Endothelial cell (in vitro differentiated cells): Measurements from ENCODE around the gene DSTN. TPM values are rescaled to one million over a fixed set of nuclear protein-coding genes. Genes with fewer than 3 reads are reported as not detected.
A peak's percentile ranks its signal among the peaks of the same experiment; 100 is the strongest.

Experiments used
- DNase-seq: peaks from one replicate; pipeline ENCODE4 v3.0.0; 2021; ENCODE audit warnings: low spot score
- H3K27ac Mint-ChIP-seq: one replicate; pipeline ENCODE4 v1.8.0; 2021; ENCODE audit warnings: mixed read lengths, inconsistent platforms; ENCODE audit not compliant: unreplicated experiment
- H3K27me3 Mint-ChIP-seq: one replicate; pipeline ENCODE4 v1.8.0; 2021; ENCODE audit warnings: mild to moderate bottlenecking, moderate library complexity, mixed read lengths, inconsistent platforms; ENCODE audit not compliant: unreplicated experiment
- H3K36me3 Mint-ChIP-seq: one replicate; pipeline ENCODE4 v1.8.0; 2021; ENCODE audit warnings: mild to moderate bottlenecking, low read depth, mixed read lengths, inconsistent platforms; ENCODE audit not compliant: unreplicated experiment
- H3K4me1 Mint-ChIP-seq: one replicate; pipeline ENCODE4 v1.8.0; 2021; ENCODE audit warnings: mild to moderate bottlenecking, mixed read lengths, inconsistent platforms; ENCODE audit not compliant: unreplicated experiment
- H3K4me3 Mint-ChIP-seq: one replicate; pipeline ENCODE4 v1.8.0; 2021; ENCODE audit warnings: mild to moderate bottlenecking, mixed read lengths, inconsistent platforms; ENCODE audit not compliant: unreplicated experiment
- H3K9me3 Mint-ChIP-seq: one replicate; pipeline ENCODE4 v1.8.0; 2021; ENCODE audit warnings: mixed read lengths, inconsistent platforms; ENCODE audit not compliant: unreplicated experiment
- total RNA-seq: library from RNA; stranded (reverse); fragmentation: NEBNext Ultra II Directional; extraction: Animal tissue kit (Norgen Biotek cat#: 25700); gene quantifications from one replicate; pipeline ENCODE4 v1.2.1, GENCODE V29; 2021; ENCODE audit not compliant: unreplicated experiment
- TF ChIP-seq, protein P1 (sequence below): fragments of 200-600 bp; sonication (generic); IDR thresholded peaks from one replicate; pipeline ENCODE4 v1.5.0; 2021; ENCODE audit warnings: antibody characterized with exemption; ENCODE audit not compliant: unreplicated experiment

Gene DSTN
- total RNA-seq, 1 donor from 2014 or later: 142 TPM

DNA sequence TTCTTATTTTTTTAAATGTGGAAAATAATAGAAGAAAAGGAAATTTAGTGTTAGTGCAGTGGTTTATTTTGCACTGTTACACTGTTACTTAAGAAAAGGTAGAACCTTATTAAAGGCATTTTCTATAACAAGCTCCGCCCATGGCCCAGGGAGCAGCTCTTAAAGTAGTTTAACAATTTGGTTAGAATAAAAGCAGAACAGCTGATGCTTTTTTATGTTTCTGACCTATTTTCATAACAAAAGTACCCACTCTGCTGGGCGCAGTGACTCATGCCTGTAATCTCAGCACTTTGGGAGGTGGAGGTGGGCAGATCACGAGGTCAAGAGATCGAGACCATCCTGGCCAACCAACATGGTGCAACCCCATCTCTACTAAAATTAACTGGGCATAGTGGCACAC lies 32.6 kb downstream of the DSTN start:
- TF ChIP-seq, protein P1, sequence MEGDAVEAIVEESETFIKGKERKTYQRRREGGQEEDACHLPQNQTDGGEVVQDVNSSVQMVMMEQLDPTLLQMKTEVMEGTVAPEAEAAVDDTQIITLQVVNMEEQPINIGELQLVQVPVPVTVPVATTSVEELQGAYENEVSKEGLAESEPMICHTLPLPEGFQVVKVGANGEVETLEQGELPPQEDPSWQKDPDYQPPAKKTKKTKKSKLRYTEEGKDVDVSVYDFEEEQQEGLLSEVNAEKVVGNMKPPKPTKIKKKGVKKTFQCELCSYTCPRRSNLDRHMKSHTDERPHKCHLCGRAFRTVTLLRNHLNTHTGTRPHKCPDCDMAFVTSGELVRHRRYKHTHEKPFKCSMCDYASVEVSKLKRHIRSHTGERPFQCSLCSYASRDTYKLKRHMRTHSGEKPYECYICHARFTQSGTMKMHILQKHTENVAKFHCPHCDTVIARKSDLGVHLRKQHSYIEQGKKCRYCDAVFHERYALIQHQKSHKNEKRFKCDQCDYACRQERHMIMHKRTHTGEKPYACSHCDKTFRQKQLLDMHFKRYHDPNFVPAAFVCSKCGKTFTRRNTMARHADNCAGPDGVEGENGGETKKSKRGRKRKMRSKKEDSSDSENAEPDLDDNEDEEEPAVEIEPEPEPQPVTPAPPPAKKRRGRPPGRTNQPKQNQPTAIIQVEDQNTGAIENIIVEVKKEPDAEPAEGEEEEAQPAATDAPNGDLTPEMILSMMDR: no peak
- Mint-ChIP-seq H3K4me3 (no peak overlapping the region), H3K27ac (no peak overlapping the region), H3K27me3 (no peaks in the 10 kb centered on the region), H3K36me3 (no peaks in the 10 kb centered on the region), H3K4me1 (no peaks in the 10 kb centered on the region), H3K9me3 (no peaks in the 10 kb centered on the region)
- no peak for DNase-seq

DNA sequence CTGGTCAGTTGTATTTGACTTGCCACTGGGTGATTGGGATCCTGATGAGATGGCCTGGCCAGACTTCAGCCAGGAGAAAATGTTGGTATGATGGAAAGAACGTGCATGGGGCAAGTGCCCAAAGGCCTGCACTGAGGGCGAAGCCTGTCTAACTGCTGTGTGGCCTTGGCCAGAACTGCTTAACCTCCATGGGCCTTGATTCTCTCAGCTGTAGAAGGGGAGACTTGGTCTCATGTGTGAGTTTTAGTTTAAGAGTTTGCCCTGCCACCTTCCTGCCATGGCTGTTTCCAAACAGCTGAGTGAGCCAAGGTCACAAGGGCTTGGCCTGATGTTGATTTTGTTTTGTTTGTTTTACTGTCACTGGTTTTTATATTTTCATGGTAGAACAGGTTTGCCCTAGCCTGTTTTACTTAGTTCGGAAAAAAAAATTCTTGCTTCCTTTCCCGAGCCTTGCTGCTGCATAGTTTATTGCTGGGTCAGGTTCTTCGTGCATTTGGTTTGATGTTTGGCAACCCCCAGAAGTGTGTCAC lies 35.3 kb downstream of the DSTN start:
- H3K27me3 Mint-ChIP-seq: no peaks in the 10 kb centered on the region
- TF ChIP-seq, protein P1: no peak
- H3K27ac Mint-ChIP-seq: no peak overlapping the region
- DNase-seq: no peak
- H3K4me3 Mint-ChIP-seq: no peak overlapping the region
- no peaks in the 10 kb centered on the region for H3K4me1 Mint-ChIP-seq
- peaks cover 8% of the 10 kb centered on the region for H3K36me3 Mint-ChIP-seq
- no peaks in the 10 kb centered on the region for H3K9me3 Mint-ChIP-seq

DNA sequence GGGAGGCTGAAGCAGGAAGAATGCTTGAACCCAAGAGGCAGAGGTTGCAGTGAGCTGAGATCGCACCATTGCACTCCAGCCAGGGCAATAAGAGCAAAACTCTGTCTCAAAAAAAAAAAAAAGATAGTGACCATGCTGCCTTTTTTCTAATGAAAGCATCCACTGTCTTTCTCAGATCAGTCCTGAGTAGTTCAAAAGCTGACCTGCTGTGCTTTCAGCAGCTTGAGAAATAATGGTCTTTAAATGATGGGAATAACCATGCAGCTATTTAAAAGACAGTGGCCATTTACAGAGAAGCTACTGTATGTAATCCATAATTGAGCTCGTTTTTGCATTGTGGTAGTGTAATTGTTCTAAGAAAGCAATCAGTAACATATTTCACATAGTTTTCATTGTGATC lies 36.1 kb downstream of the DSTN start:
- peaks cover 2% of the 10 kb centered on the region for H3K27me3 Mint-ChIP-seq
- H3K4me1 Mint-ChIP-seq: no peaks in the 10 kb centered on the region
- DNase-seq: no peak
- no peak overlapping the region for H3K4me3 Mint-ChIP-seq
- no peak overlapping the region for H3K27ac Mint-ChIP-seq
- TF ChIP-seq, protein P1: no peak
- H3K9me3 Mint-ChIP-seq: no peaks in the 10 kb centered on the region
- peaks cover 8% of the 10 kb centered on the region for H3K36me3 Mint-ChIP-seq

DNA sequence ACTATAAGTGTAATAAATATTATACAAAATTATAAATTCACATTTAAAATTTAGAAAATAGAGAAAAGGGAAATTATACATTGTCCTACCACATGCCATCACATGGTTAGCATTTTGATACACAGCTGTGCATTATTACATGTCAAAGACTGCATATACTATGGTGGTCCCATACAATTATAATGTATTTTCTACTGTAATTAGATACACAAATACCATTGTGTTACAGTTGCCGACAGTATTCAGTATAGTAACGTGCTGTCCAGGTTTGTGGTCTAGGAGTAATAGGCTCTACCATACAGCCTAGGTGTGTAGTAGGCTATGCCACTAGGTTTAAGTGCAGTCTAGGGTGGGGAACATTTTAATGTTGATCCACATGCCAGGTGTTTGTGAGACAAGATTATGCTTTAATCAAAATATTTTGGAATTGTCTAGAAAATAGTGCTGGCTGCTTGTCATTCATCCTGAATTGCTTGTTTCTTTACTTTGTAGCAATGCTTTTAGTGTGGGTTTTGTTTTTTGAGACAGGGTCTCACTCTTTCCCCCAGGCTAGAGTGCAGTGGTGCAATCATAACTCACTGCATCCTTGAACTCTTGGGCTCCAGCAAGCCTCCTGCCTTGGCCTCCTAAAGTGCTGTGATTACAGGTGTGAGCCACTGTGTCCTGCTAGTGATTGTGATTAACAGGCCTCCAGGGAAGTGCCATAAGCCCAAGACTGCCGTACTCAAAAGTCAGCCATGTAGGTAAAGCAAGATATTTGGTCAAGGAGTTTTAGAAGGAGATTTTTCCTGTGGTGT lies 39.0 kb downstream of the DSTN start:
- H3K4me1 Mint-ChIP-seq: peaks cover 3% of the 10 kb centered on the region
- peak overlapping the region; percentile 61 for H3K27ac Mint-ChIP-seq
- peaks cover 9% of the 10 kb centered on the region for H3K36me3 Mint-ChIP-seq
- TF ChIP-seq, protein P1: no peak
- H3K9me3 Mint-ChIP-seq: no peaks in the 10 kb centered on the region
- H3K4me3 Mint-ChIP-seq: peak overlapping the region; percentile 15
- H3K27me3 Mint-ChIP-seq: peaks cover 16% of the 10 kb centered on the region
- no peak for DNase-seq

DNA sequence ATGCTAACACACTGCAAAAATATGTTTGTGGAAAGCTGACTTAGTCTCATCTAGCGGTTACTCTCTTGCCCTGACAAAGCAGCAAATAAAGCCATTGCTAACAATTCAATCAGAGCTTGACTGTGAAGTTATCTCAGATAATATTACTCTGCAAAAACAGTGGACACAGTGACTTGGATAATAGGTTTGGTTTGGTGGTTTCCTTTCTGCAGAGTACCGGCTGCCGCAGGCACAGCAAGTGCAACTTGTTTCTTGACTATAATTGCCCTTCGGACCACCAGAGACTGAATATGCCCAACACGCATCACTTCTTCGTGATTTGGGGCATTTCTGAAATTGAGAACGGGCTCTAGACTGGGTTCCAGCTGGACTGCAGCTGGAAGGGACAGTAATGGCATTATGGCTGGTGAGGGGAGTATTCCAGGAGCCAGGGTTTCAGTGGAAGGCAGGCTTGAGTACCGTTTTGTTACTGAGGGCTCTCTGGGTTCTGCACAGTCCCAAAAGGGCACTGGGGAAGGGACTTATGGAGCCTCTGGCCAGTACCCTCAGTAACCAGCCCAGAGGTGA lies 40.0 kb downstream of the DSTN start:
- peaks cover 3% of the 10 kb centered on the region for H3K4me1 Mint-ChIP-seq
- TF ChIP-seq, protein P1: no peak
- H3K36me3 Mint-ChIP-seq: peaks cover 14% of the 10 kb centered on the region
- H3K27me3 Mint-ChIP-seq: peaks cover 17% of the 10 kb centered on the region
- no peak overlapping the region for H3K4me3 Mint-ChIP-seq
- no peak overlapping the region for H3K27ac Mint-ChIP-seq
- DNase-seq: no peak
- no peaks in the 10 kb centered on the region for H3K9me3 Mint-ChIP-seq
